AG10803 (cell line): Measurements from ENCODE around the gene TMEM107.
A peak's percentile ranks its signal among the peaks of the same experiment; 100 is the strongest.

Source experiments
- DNase-seq: peaks from one replicate; pipeline ENCODE4 v3.0.0; 2010; ENCODE audit warnings: low read depth
- H3K4me3 ChIP-seq: 2 replicates; pipeline ENCODE4 v1.5.1; 2011; ENCODE audit warnings: mild to moderate bottlenecking, low read length, control low read depth
- CTCF ChIP-seq: conservative IDR thresholded peaks from 2 replicates; pipeline ENCODE4 v1.5.1; 2011; ENCODE audit warnings: mild to moderate bottlenecking, low read length, control low read depth, inconsistent platforms

Gene TMEM107

GRCh38 chr17:8187517-8188262 is 11.5 kb upstream of the TMEM107 start:
- peak overlapping the region; percentile 89 for H3K4me3 ChIP-seq
- TF ChIP-seq CTCF: 0 out of 2 replicates have a peak, but pooled peaks have one; percentile 6
- DNase-seq: peak; percentile 100

- H3K4me3 ChIP-seq: peak overlapping the region; percentile 89
- peak; percentile 96 for DNase-seq
- peak; percentile 52 for TF ChIP-seq CTCF
Measured at GRCh38 chr17:8186787-8187516, 10.8 kb upstream of the TMEM107 start.

GRCh38 chr17:8186446-8186786 is 10.2 kb upstream of the TMEM107 start:
- peak overlapping the region; percentile 89 for H3K4me3 ChIP-seq
- no peak for TF ChIP-seq CTCF
- DNase-seq: no peak

- peak; percentile 61 for DNase-seq
- TF ChIP-seq CTCF: no peak
- peak overlapping the region; percentile 89 for H3K4me3 ChIP-seq
Measured at GRCh38 chr17:8185582-8186445, 9.6 kb upstream of the TMEM107 start.

- no peak for TF ChIP-seq CTCF
- DNase-seq: no peak
- H3K4me3 ChIP-seq: peak overlapping the region; percentile 78
Measured at GRCh38 chr17:8176998-8177731, 985 bp upstream of the TMEM107 start.

- no peak for DNase-seq
- peak overlapping the region; percentile 78 for H3K4me3 ChIP-seq
- no peak for TF ChIP-seq CTCF
Measured at GRCh38 chr17:8175795-8176196, 384 bp downstream of the TMEM107 start.
